H1 (cell line): ENCODE measurements around the gene DIAPH2. TPM values are rescaled to one million over a fixed set of nuclear protein-coding genes. Genes with fewer than 3 reads are reported as not detected.

ENCODE experiments used
- POLR2A ChIP-seq, 2 experiments: IDR thresholded peaks; 1 replicate in 1 of 2; 2 replicates in 1 of 2; pipeline ENCODE4 v1.6.1; 2011; ENCODE audit warnings: low read depth in 2 of 2, low read length in 2 of 2, mild to moderate bottlenecking in 2 of 2; ENCODE audit errors: control extremely low read depth in 1 of 2
- polyA plus RNA-seq, 7 experiments: library from polyadenylated mRNA; depleted of rRNA in 3 of 7; stranded (reverse) in 5 of 7; unstranded in 2 of 7; fragments of >200 nt in 5 of 7; fragments of 200-250 nt in 2 of 7; gene quantifications; 1 replicate in 5 of 7; 2 replicates in 1 of 7; 4 replicates in 1 of 7; pipeline versions ENCODE4 v1.2.1 to v1.2.3, GENCODE V29; 2011 to 2013; ENCODE audit warnings: missing spikeins in 2 of 7, mixed read lengths in 2 of 7
- total RNA-seq: library from RNA; stranded (reverse); fragmentation: NEBNext Ultra II Directional; extraction: Animal tissue kit (Norgen Biotek cat#: 25700); gene quantifications from 2 replicates; pipeline ENCODE4 v1.2.1, GENCODE V29; 2021
- TF ChIP-seq, protein P1 (sequence below), 3 experiments: IDR thresholded peaks; 1 replicate in 2 of 3; 2 replicates in 1 of 3; pipeline versions ENCODE4 v1.5.1 to v1.6.1; 2011; ENCODE audit warnings: low read length in 3 of 3, mild to moderate bottlenecking in 3 of 3, inconsistent platforms in 2 of 3, low read depth in 1 of 3, moderate library complexity in 1 of 3; ENCODE audit not compliant: insufficient read depth in 1 of 3; ENCODE audit errors: control extremely low read depth in 1 of 3
- TF ChIP-seq, protein P2 (sequence below): IDR thresholded peaks from 2 replicates; pipeline ENCODE4 v1.6.1; 2011; ENCODE audit warnings: low read depth, mild to moderate bottlenecking, low read length; ENCODE audit not compliant: insufficient read depth

DIAPH2 gene
- total and polyA plus RNA-seq, 2 of the 8 experiments (the other 6 are each of a cell fraction or from before 2014, with no cell fraction given): 4.4 to 24.3 TPM

DNA sequence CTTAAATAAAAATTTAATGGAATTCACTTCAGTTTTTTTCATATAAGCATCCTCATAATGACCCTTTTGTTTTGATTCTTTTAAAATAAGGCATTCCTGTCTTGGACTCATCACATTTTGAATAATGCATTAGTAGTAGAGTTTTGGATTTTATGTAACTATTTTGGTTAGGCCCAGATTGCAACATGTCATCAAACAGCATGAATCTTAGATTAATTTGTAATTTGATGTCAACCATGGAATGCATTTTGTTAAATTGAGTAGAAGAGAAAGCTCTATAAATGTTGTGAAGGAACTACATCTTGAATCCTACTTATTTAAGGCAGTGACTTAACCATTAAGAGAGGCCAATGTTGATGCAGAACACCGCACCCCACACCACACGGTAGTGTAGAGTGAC, 3.1 kb downstream of the DIAPH2 start (continued):
- TF ChIP-seq, protein P1, sequence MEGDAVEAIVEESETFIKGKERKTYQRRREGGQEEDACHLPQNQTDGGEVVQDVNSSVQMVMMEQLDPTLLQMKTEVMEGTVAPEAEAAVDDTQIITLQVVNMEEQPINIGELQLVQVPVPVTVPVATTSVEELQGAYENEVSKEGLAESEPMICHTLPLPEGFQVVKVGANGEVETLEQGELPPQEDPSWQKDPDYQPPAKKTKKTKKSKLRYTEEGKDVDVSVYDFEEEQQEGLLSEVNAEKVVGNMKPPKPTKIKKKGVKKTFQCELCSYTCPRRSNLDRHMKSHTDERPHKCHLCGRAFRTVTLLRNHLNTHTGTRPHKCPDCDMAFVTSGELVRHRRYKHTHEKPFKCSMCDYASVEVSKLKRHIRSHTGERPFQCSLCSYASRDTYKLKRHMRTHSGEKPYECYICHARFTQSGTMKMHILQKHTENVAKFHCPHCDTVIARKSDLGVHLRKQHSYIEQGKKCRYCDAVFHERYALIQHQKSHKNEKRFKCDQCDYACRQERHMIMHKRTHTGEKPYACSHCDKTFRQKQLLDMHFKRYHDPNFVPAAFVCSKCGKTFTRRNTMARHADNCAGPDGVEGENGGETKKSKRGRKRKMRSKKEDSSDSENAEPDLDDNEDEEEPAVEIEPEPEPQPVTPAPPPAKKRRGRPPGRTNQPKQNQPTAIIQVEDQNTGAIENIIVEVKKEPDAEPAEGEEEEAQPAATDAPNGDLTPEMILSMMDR (IDR thresholded peaks at IDR 0.05; ENCODE audit: control extremely low read depth in 1 of 3, insufficient read depth in 1 of 3, low read depth in 1 of 3, low read length in 3 of 3): no peak
- TF ChIP-seq, protein P2, sequence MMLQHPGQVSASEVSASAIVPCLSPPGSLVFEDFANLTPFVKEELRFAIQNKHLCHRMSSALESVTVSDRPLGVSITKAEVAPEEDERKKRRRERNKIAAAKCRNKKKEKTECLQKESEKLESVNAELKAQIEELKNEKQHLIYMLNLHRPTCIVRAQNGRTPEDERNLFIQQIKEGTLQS: no peak
- no peak for TF ChIP-seq POLR2A (IDR thresholded peaks at IDR 0.05; ENCODE audit: control extremely low read depth in 1 of 2, low read depth in 2 of 2, low read length in 2 of 2)
